Measurements from ENCODE around the gene CASZ1. TPM values are rescaled to one million over a fixed set of nuclear protein-coding genes. Genes with fewer than 3 reads are reported as not detected.

The CASZ1 gene
- total RNA-seq, 6 donors from 2014 or later: 39.7 to 112 (median 60.8) TPM

GRCh38 chr1:10762875-10763274, 33.6 kb downstream of the CASZ1 start:
- no peak for TF ChIP-seq CTCF (IDR thresholded peaks at IDR 0.05)
- TF ChIP-seq POLR2A (IDR thresholded peaks at IDR 0.05): no peak
- no peak for TF ChIP-seq EP300 (IDR thresholded peaks at IDR 0.05)
- TF ChIP-seq POLR2AphosphoS5 (IDR thresholded peaks at IDR 0.05): no peak
- H3K9me3 ChIP-seq: no peaks in the 10 kb centered on the region
- WGBS, 2 donors: 87% methylated on average over 9 to 12 of the region's 12 CpGs
- DNase-seq (no peak), ATAC-seq (ENCODE audit: low FRiP score in 2 of 2) (no peak)
- peaks cover 0 to 9% (median 7%) of the 10 kb centered on the region in 4 donors for H3K36me3 ChIP-seq
- H3K27me3 ChIP-seq: no peaks in the 10 kb centered on the region
- no peak overlapping the region for H3K4me3 ChIP-seq
- H3K4me1 ChIP-seq: peaks cover 26 to 44% (median 37%) of the 10 kb centered on the region in 4 donors
- peak overlapping the region in 2 of 4 donors; percentile 61 to 68 for H3K27ac ChIP-seq

GRCh38 chr1:10762153-10762523, 34.3 kb downstream of the CASZ1 start:
- no peak for ATAC-seq (ENCODE audit: low FRiP score in 2 of 2)
- 40 to 53% methylated on average over 4 to 6 of the region's 6 CpGs for WGBS, 2 donors
- Histone ChIP-seq H3K9me3 (no peaks in the 10 kb centered on the region), H3K36me3 (peaks cover 0 to 9% (median 7%) of the 10 kb centered on the region in 4 donors), H3K4me3 (no peak overlapping the region), H3K27ac (peak overlapping the region; percentile 61 to 73 (median 66)), H3K27me3 (no peaks in the 10 kb centered on the region), H3K4me1 (peaks cover 26 to 44% (median 37%) of the 10 kb centered on the region in 4 donors)
- TF ChIP-seq POLR2A (IDR thresholded peaks at IDR 0.05) (no peak), CTCF (IDR thresholded peaks at IDR 0.05) (no peak), POLR2AphosphoS5 (IDR thresholded peaks at IDR 0.05) (no peak), EP300 (IDR thresholded peaks at IDR 0.05) (no peak)
- no peak for DNase-seq

- Histone ChIP-seq H3K27ac (peak overlapping the region; percentile 61 to 73 (median 66)), H3K4me3 (no peak overlapping the region), H3K4me1 (peaks cover 26 to 45% (median 36%) of the 10 kb centered on the region in 4 donors), H3K9me3 (no peaks in the 10 kb centered on the region), H3K27me3 (no peaks in the 10 kb centered on the region), H3K36me3 (peaks cover 0 to 9% (median 7%) of the 10 kb centered on the region in 4 donors)
- TF ChIP-seq POLR2A (IDR thresholded peaks at IDR 0.05): peak in 1 of 4 donors; percentile 49
- no peak for TF ChIP-seq POLR2AphosphoS5 (IDR thresholded peaks at IDR 0.05)
- DNase-seq (peak; percentile 81 to 83), ATAC-seq (ENCODE audit: low FRiP score in 2 of 2) (peak; percentile 51 to 83)
- 46 to 58% methylated on average over 14 to 23 of the region's 23 CpGs for WGBS, 2 donors
These were observed 34.8 kb downstream of the CASZ1 start for GRCh38 chr1:10761503-10762152.

GRCh38 chr1:10760566-10761502, 35.6 kb downstream of the CASZ1 start:
- no peak for ATAC-seq (ENCODE audit: low FRiP score in 2 of 2)
- peak overlapping the region; percentile 11 to 73 (median 62) for H3K27ac ChIP-seq
- H3K36me3 ChIP-seq: peaks cover 0 to 9% (median 7%) of the 10 kb centered on the region in 4 donors
- H3K27me3 ChIP-seq: no peaks in the 10 kb centered on the region
- no peak for DNase-seq
- no peak for TF ChIP-seq POLR2AphosphoS5 (IDR thresholded peaks at IDR 0.05)
- TF ChIP-seq CTCF (IDR thresholded peaks at IDR 0.05): no peak
- no peak for TF ChIP-seq POLR2A (IDR thresholded peaks at IDR 0.05)
- no peak for TF ChIP-seq EP300 (IDR thresholded peaks at IDR 0.05)
- H3K4me3 ChIP-seq: no peak overlapping the region
- H3K4me1 ChIP-seq: peaks cover 26 to 45% (median 37%) of the 10 kb centered on the region in 4 donors
- 91 to 95% methylated on average over 13 to 17 of the region's 17 CpGs for WGBS, 2 donors
- no peaks in the 10 kb centered on the region for H3K9me3 ChIP-seq
